ENCODE results near the gene NTRK2. TPM values are rescaled to one million over a fixed set of nuclear protein-coding genes. Genes with fewer than 3 reads are reported as not detected.

Gene NTRK2
- total and polyA plus RNA-seq, 2 experiments from 2014 or later = 0.03 TPM; not detected in 1

GRCh38 chr9:84621811-84622210, 47.7 kb upstream of the NTRK2 start (continued):
- no peak for TF ChIP-seq ZNF462 (CRISPR knock-in tag; IDR thresholded peaks at IDR 0.05)
- TF ChIP-seq ETS1 (IDR thresholded peaks at IDR 0.05) = no peak
- TF ChIP-seq NANOG (IDR thresholded peaks at IDR 0.05; ENCODE audit: borderline replicate concordance) = no peak
- TF ChIP-seq POLR2AphosphoS5 (IDR thresholded peaks at IDR 0.05; ENCODE audit: low read depth) = no peak

DNA sequence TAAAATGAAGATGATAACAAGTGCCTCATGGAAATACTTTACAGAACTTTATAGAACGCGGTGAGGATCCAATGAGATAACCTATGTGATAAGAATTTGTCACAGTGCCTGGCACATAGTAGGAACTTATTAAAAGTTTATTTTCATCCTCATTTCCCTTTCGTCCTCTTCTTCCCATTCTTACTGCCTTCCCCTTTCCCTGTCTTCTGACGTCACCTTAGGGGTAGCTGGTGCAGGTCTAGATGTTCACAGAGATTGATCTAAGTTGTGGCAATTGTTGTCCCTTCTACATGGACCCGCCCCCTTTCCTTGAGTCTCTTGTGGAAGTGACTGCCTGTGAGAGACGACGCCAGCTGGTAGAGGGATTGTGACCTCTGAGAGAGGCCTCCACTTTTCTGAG, 46.5 kb upstream of the NTRK2 start:
- ATAC-seq = no peak
- Histone ChIP-seq H2AFZ (0 out of 2 replicates have a peak overlapping the region, but pooled peaks have one; percentile 28), H3K27me3 (ENCODE audit: insufficient read depth) (no peaks in the 10 kb centered on the region), H3K27ac (ENCODE audit: low read depth) (no peak overlapping the region), H3K4me2 (no peak overlapping the region), H3K9me2 (ENCODE audit: insufficient read depth) (no peaks in the 10 kb centered on the region), H3F3A (replicated peaks; ENCODE audit: low read depth) (no peaks in the 10 kb centered on the region), H3K79me2 (replicated peaks; ENCODE audit: insufficient read depth) (no peaks in the 10 kb centered on the region), H3K4me1 (ENCODE audit: insufficient read depth) (no peaks in the 10 kb centered on the region), H3K4me3 (no peak overlapping the region), H4K20me1 (replicated peaks; ENCODE audit: insufficient read depth) (no peaks in the 10 kb centered on the region), H3K36me3 (ENCODE audit: insufficient read depth) (no peaks in the 10 kb centered on the region)
- DNase-seq (ENCODE audit: low spot score) = no peak
- Mint-ChIP-seq H3K27ac (no peak overlapping the region), H3K4me1 (no peaks in the 10 kb centered on the region), H3K36me3 (ENCODE audit: low read depth) (no peaks in the 10 kb centered on the region), H3K9me3 (peaks cover 2% of the 10 kb centered on the region; the same call in 1 of the 3 replicates), H3K4me3 (no peak overlapping the region), H3K27me3 (ENCODE audit: insufficient read depth, low read depth, poor library complexity) (no peaks in the 10 kb centered on the region)
- no peak for TF ChIP-seq EZH2 (IDR thresholded peaks at IDR 0.05; ENCODE audit: low read depth, unreplicated experiment)
- TF ChIP-seq ZNF331 (CRISPR knock-in tag; IDR thresholded peaks at IDR 0.05; ENCODE audit: low read depth) = no peak
- TF ChIP-seq NANOG (IDR thresholded peaks at IDR 0.05; ENCODE audit: borderline replicate concordance) = no peak
- no peak for TF ChIP-seq ZNF462 (CRISPR knock-in tag; IDR thresholded peaks at IDR 0.05)

Data from GM23338 (cell line).